HFFc6 (cell line): ENCODE data around the gene TCERG1L. TPM values are rescaled to one million over a fixed set of nuclear protein-coding genes. Genes with fewer than 3 reads are reported as not detected.

Experiments
- DNase-seq: peaks from one replicate; pipeline ENCODE4 v3.0.0-alpha.2; 2018
- H3K27ac Mint-ChIP-seq: 2 replicates; pipeline ENCODE4 v1.8.0; 2020; ENCODE audit warnings: mild to moderate bottlenecking, mixed read lengths
- H3K27me3 Mint-ChIP-seq: 2 replicates; pipeline ENCODE4 v1.8.0; 2021; ENCODE audit warnings: mild to moderate bottlenecking, moderate library complexity, mixed read lengths; ENCODE audit not compliant: insufficient read depth
- H3K36me3 Mint-ChIP-seq: 2 replicates; pipeline ENCODE4 v1.8.0; 2021; ENCODE audit warnings: low read depth, mixed read lengths
- H3K4me1 Mint-ChIP-seq: 2 replicates; pipeline ENCODE4 v1.8.0; 2020; ENCODE audit warnings: low read depth, mixed read lengths
- H3K4me3 Mint-ChIP-seq: 2 replicates; pipeline ENCODE4 v1.8.0; 2020; ENCODE audit warnings: mild to moderate bottlenecking, moderate library complexity, mixed read lengths
- H3K9me3 Mint-ChIP-seq: 2 replicates; pipeline ENCODE4 v1.8.0; 2020; ENCODE audit warnings: mild to moderate bottlenecking, mixed read lengths
- total RNA-seq, 6 experiments: library from RNA; stranded (reverse); fragmentation: NEBNext Ultra II Directional; extraction: Animal tissue kit (Norgen Biotek cat#: 25700); gene quantifications; 2 replicates in 1 of 6; 3 replicates in 5 of 6; pipeline ENCODE4 v1.2.3, GENCODE V29; 2021
- TF ChIP-seq, protein P1 (sequence below): fragments of 200-600 bp; sonication (generic); IDR thresholded peaks from 2 replicates; pipeline ENCODE4 v1.5.0; 2021; ENCODE audit warnings: antibody characterized with exemption, mild to moderate bottlenecking

TCERG1L gene
- total RNA-seq, 6 experiments from 2014 or later, result 0.09 TPM; not detected in 5

- no peak overlapping the region for H3K4me3 Mint-ChIP-seq
- TF ChIP-seq, protein P1, sequence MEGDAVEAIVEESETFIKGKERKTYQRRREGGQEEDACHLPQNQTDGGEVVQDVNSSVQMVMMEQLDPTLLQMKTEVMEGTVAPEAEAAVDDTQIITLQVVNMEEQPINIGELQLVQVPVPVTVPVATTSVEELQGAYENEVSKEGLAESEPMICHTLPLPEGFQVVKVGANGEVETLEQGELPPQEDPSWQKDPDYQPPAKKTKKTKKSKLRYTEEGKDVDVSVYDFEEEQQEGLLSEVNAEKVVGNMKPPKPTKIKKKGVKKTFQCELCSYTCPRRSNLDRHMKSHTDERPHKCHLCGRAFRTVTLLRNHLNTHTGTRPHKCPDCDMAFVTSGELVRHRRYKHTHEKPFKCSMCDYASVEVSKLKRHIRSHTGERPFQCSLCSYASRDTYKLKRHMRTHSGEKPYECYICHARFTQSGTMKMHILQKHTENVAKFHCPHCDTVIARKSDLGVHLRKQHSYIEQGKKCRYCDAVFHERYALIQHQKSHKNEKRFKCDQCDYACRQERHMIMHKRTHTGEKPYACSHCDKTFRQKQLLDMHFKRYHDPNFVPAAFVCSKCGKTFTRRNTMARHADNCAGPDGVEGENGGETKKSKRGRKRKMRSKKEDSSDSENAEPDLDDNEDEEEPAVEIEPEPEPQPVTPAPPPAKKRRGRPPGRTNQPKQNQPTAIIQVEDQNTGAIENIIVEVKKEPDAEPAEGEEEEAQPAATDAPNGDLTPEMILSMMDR, result no peak
- no peaks in the 10 kb centered on the region for H3K4me1 Mint-ChIP-seq
- DNase-seq, result no peak
- H3K27me3 Mint-ChIP-seq, result peaks cover 3% of the 10 kb centered on the region; the same call in 1 of the 2 replicates
- H3K27ac Mint-ChIP-seq, result no peak overlapping the region
- peaks cover 38% of the 10 kb centered on the region for H3K9me3 Mint-ChIP-seq
- H3K36me3 Mint-ChIP-seq, result peaks cover 10% of the 10 kb centered on the region
These were observed 137.3 kb downstream of the TCERG1L start for GRCh38 chr10:131174211-131174565.

DNA sequence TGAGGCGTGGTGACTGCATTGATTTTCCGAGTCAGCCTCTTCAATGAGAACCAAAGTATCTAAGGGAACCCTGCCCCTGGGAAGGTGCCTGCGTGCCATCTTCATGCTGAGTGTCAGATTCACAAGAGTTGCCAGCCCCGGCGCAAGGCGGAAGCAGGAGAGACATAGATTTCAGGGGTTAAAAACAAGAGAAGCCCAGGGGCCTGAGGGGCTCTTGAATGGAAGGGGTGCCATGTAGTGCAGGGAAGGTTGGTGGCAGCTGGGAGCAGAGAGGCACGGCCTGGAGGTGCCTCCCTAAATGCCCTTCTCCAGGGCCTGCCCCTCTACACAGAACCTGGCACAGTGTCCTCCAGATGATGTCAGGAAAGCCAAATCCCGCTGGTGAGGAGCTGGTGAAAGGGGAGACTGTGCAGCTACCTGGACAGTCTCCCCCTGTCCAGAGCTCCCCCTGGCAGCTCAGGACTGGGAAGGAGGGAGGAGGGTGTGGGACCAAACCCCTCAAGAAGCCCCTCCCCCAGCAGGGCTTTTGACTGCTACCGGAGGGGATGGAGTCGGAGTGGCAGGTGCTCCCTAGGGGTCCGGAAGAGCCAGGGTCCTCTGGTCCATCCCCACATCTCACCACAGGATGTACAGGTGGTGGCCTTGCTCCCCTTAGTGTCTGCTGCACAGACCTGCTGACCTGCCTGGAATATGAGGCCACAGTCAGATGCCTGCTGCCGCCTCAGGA, 137.9 kb downstream of the TCERG1L start:
- H3K4me3 Mint-ChIP-seq, result no peak overlapping the region
- H3K27me3 Mint-ChIP-seq, result peaks cover 3% of the 10 kb centered on the region; the same call in 1 of the 2 replicates
- H3K36me3 Mint-ChIP-seq, result peaks cover 10% of the 10 kb centered on the region
- TF ChIP-seq, protein P1, result no peak
- H3K9me3 Mint-ChIP-seq, result peaks cover 36% of the 10 kb centered on the region
- no peak overlapping the region for H3K27ac Mint-ChIP-seq
- H3K4me1 Mint-ChIP-seq, result no peaks in the 10 kb centered on the region
- no peak for DNase-seq

GRCh38 chr10:131172433-131172832, 139.1 kb downstream of the TCERG1L start:
- H3K27ac Mint-ChIP-seq, result no peak overlapping the region
- no peak overlapping the region for H3K4me3 Mint-ChIP-seq
- peaks cover 34% of the 10 kb centered on the region for H3K9me3 Mint-ChIP-seq
- no peaks in the 10 kb centered on the region for H3K4me1 Mint-ChIP-seq
- TF ChIP-seq, protein P1, result no peak
- H3K27me3 Mint-ChIP-seq, result peaks cover 3% of the 10 kb centered on the region; the same call in 1 of the 2 replicates
- no peak for DNase-seq
- H3K36me3 Mint-ChIP-seq, result peaks cover 10% of the 10 kb centered on the region

DNA sequence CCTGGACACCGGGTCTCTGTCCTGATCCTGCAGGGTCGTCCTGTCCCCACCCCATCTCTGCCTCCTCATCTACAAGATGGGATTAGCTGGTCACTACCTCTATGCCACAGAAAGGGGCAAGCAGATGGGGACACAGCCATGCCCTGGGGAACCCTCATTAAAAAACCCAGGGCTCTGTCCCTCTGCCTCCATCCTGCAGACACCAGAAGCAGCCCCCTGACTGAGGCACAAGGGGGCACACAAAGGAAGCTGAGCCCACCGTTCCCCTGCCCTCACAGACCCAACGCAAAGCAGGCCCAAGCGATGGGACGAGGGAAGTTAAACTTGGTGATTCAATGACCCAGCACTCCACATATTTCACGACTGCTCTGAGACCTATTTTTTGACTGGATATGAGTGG, 142.4 kb downstream of the TCERG1L start:
- Mint-ChIP-seq H3K4me3 (no peak overlapping the region), H3K27ac (no peak overlapping the region), H3K4me1 (no peaks in the 10 kb centered on the region), H3K27me3 (no peaks in the 10 kb centered on the region), H3K36me3 (no peaks in the 10 kb centered on the region; the same call in 1 of the 2 replicates), H3K9me3 (peaks cover 59% of the 10 kb centered on the region)
- no peak for DNase-seq
- TF ChIP-seq, protein P1, result no peak

GRCh38 chr10:131168238-131168875, 143.2 kb downstream of the TCERG1L start:
- no peak for DNase-seq
- H3K9me3 Mint-ChIP-seq, result peaks cover 56% of the 10 kb centered on the region
- no peak overlapping the region for H3K27ac Mint-ChIP-seq
- H3K4me3 Mint-ChIP-seq, result no peak overlapping the region
- H3K4me1 Mint-ChIP-seq, result no peaks in the 10 kb centered on the region
- no peaks in the 10 kb centered on the region for H3K27me3 Mint-ChIP-seq
- H3K36me3 Mint-ChIP-seq, result no peaks in the 10 kb centered on the region; the same call in 1 of the 2 replicates
- TF ChIP-seq, protein P1, result no peak
